Eye (tissue), 1 donor: Measurements from ENCODE around the gene ISG15.
A peak's percentile ranks its signal among the peaks of the same experiment; 100 is the strongest.
"Not testable (repeated sequence)": the region's sequence is repeated elsewhere in the genome, so short reads cannot be mapped to it uniquely, and the experiment has no call there.

Experiments used
- DNase-seq: peaks from one replicate; pipeline ENCODE4 v3.0.0-alpha.2; 2015

The ISG15 gene

GRCh38 chr1:1013922-1014648 is 788 bp downstream of the ISG15 start:
- no peak for DNase-seq

- DNase-seq, result no peak
Observed at GRCh38 chr1:1014799-1015681, 1.7 kb downstream of the ISG15 start.

GRCh38 chr1:1017397-1018320 is 4.4 kb downstream of the ISG15 start:
- not testable (repeated sequence) for DNase-seq

- DNase-seq, result not testable (repeated sequence)
Observed at GRCh38 chr1:1018321-1018685, 5.0 kb downstream of the ISG15 start.

GRCh38 chr1:1019122-1019999 is 6.1 kb downstream of the ISG15 start:
- DNase-seq, result peak; percentile 92

GRCh38 chr1:1020000-1020404 is 6.7 kb downstream of the ISG15 start, which contains the start of gene AGRN:
AGRN (plus strand) TSS chr1:1020120; CDS start chr1:1020173, 53 bp downstream.
- DNase-seq, result no peak

- DNase-seq, result no peak
Observed at GRCh38 chr1:1020415-1021009, 7.2 kb downstream of the ISG15 start.

GRCh38 chr1:1021010-1021919 is 8.0 kb downstream of the ISG15 start:
- DNase-seq, result peak; percentile 62

GRCh38 chr1:1021920-1022259 is 8.6 kb downstream of the ISG15 start:
- no peak for DNase-seq

GRCh38 chr1:1022302-1023009 is 9.2 kb downstream of the ISG15 start:
- DNase-seq, result no peak

- DNase-seq, result no peak
Observed at GRCh38 chr1:1023700-1024099, 10.4 kb downstream of the ISG15 start.

GRCh38 chr1:1024149-1024770 is 11.0 kb downstream of the ISG15 start:
- no peak for DNase-seq

GRCh38 chr1:1024771-1025699 is 11.7 kb downstream of the ISG15 start:
- no peak for DNase-seq

GRCh38 chr1:1025730-1026129 is 12.4 kb downstream of the ISG15 start:
- no peak for DNase-seq

GRCh38 chr1:1026599-1027413 is 13.5 kb downstream of the ISG15 start:
- no peak for DNase-seq

- DNase-seq, result no peak
Observed at GRCh38 chr1:1027791-1028190, 14.5 kb downstream of the ISG15 start.
